ENCODE data around the gene ERG. TPM values are rescaled to one million over a fixed set of nuclear protein-coding genes. Genes with fewer than 3 reads are reported as not detected.

ERG gene
- total RNA-seq, 1 experiment from 2014 or later = 0.11 TPM

GRCh38 chr21:38400195-38400919 is 97.9 kb downstream of the ERG start:
- H3K23ac ChIP-seq (ENCODE audit: insufficient read length, low read depth, low read length) = no peak overlapping the region
- no peak overlapping the region for H4K91ac ChIP-seq (ENCODE audit: insufficient read length, low read depth, low read length)
- no peak overlapping the region for H2AFZ ChIP-seq (ENCODE audit: low read length)
- H3K27me3 ChIP-seq (ENCODE audit: insufficient read depth, low read length) = no peaks in the 10 kb centered on the region
- DNase-seq = no peak
- TF ChIP-seq CTCF (conservative IDR thresholded peaks at IDR 0.05) = no peak
- H3K18ac ChIP-seq (ENCODE audit: insufficient read length, low read depth, low read length) = no peak overlapping the region
- Mint-ChIP-seq H3K9me3 (no peaks in the 10 kb centered on the region), H3K36me3 (ENCODE audit: insufficient read depth in 1 of 3, low read depth in 3 of 3) (no peaks in the 10 kb centered on the region), H3K4me1 (peaks cover 8 to 11% of the 10 kb centered on the region in 2 experiments), H3K27ac (no peak overlapping the region), H3K27me3 (ENCODE audit: low read depth) (no peaks in the 10 kb centered on the region; the same call in 1 of the 2 replicates), H3K4me3 (no peak overlapping the region)
- H3K23me2 ChIP-seq (ENCODE audit: insufficient read length, low read depth, low read length, poor library complexity, severe bottlenecking) = no peaks in the 10 kb centered on the region
- no peaks in the 10 kb centered on the region for H3K79me2 ChIP-seq (ENCODE audit: insufficient read depth, low read length)
- no peak overlapping the region for H3K9ac ChIP-seq (ENCODE audit: extremely low read depth, insufficient read length, low read length)
- no peak overlapping the region for H2BK12ac ChIP-seq (ENCODE audit: insufficient read length, low read depth, low read length)
- H3T11ph ChIP-seq (ENCODE audit: low read length) = no peak overlapping the region
- H3K27ac ChIP-seq (ENCODE audit: insufficient read length, low read depth, low read length) = no peak overlapping the region
- H3K4ac ChIP-seq (ENCODE audit: low read depth, low read length) = no peak overlapping the region
- no peak overlapping the region for H2BK15ac ChIP-seq (ENCODE audit: low read depth, low read length)
- no peaks in the 10 kb centered on the region for H3K9me3 ChIP-seq (ENCODE audit: control insufficient read depth, low read depth, low read length)
- H3K4me1 ChIP-seq (ENCODE audit: insufficient read depth, low read length) = no peaks in the 10 kb centered on the region
- H2BK20ac ChIP-seq (ENCODE audit: low read depth, low read length, poor library complexity, severe bottlenecking) = no peak overlapping the region
- whole genome bisulfite sequencing (ENCODE audit: extremely low coverage, insufficient read length, low lambda C conversion rate) = no CpG with 5 or more reads among the region's 13 CpGs
- no peak overlapping the region for H4K8ac ChIP-seq (replicated peaks; ENCODE audit: insufficient read length, low read depth, low read length)
- H3K4me2 ChIP-seq (ENCODE audit: insufficient read depth, insufficient read length, low read length) = no peak overlapping the region
- no peaks in the 10 kb centered on the region for H3K79me1 ChIP-seq (ENCODE audit: insufficient read depth, low read depth, low read length, poor library complexity, severe bottlenecking)
- H3K14ac ChIP-seq (ENCODE audit: insufficient read depth, low read length) = no peak overlapping the region
- no peak overlapping the region for H3K56ac ChIP-seq (ENCODE audit: insufficient read length, low read depth, low read length)
- no peak overlapping the region for H2BK5ac ChIP-seq (ENCODE audit: insufficient read length, low read length)
- no peak overlapping the region for H2BK120ac ChIP-seq (ENCODE audit: low read depth, low read length, poor library complexity, severe bottlenecking)
- no peaks in the 10 kb centered on the region for H4K20me1 ChIP-seq (ENCODE audit: control insufficient read depth, insufficient read depth, insufficient read length)
- no peak overlapping the region for H2AK5ac ChIP-seq (ENCODE audit: insufficient read length, low read length)
- H4K5ac ChIP-seq (ENCODE audit: insufficient read length, low read depth, low read length) = no peak overlapping the region

Data from H9 (cell line).